NCI-H187 treated with DMSO at 0.1 percent for 48 hours (cell line): Measurements from ENCODE around the gene MUC5B.
A peak's percentile ranks its signal among the peaks of the same experiment; 100 is the strongest.
"Not testable (repeated sequence)": the region's sequence is repeated elsewhere in the genome, so short reads cannot be mapped to it uniquely, and the experiment has no call there.

Experiments used
- DNase-seq: peaks from one replicate; lab custom pipeline; 2025; lab: John Stamatoyannopoulos, UW

Gene MUC5B

GRCh38 chr11:1251236-1251770 lies 28.4 kb downstream of the MUC5B start:
- DNase-seq, result no peak

- DNase-seq, result no peak
These were observed 29.7 kb downstream of the MUC5B start for GRCh38 chr11:1252371-1253102.

- DNase-seq, result no peak
These were observed 30.2 kb downstream of the MUC5B start for GRCh38 chr11:1253103-1253485.

- DNase-seq, result no peak
These were observed 31.3 kb downstream of the MUC5B start for GRCh38 chr11:1254086-1254648.

GRCh38 chr11:1254733-1255132 lies 31.9 kb downstream of the MUC5B start:
- DNase-seq, result no peak

GRCh38 chr11:1255151-1255550 lies 32.3 kb downstream of the MUC5B start:
- no peak for DNase-seq

GRCh38 chr11:1256257-1257045 lies 33.6 kb downstream of the MUC5B start:
- DNase-seq, result no peak

- no peak for DNase-seq
These were observed 34.5 kb downstream of the MUC5B start for GRCh38 chr11:1257366-1257765.

- DNase-seq, result no peak
These were observed 35.0 kb downstream of the MUC5B start for GRCh38 chr11:1257916-1258315.

GRCh38 chr11:1258401-1259075 lies 35.7 kb downstream of the MUC5B start:
- no peak for DNase-seq

- no peak for DNase-seq
These were observed 36.2 kb downstream of the MUC5B start for GRCh38 chr11:1259076-1259461.

GRCh38 chr11:1259561-1259960 lies 36.7 kb downstream of the MUC5B start:
- DNase-seq, result no peak

- no peak for DNase-seq
These were observed 37.2 kb downstream of the MUC5B start for GRCh38 chr11:1260023-1260501.

GRCh38 chr11:1260620-1261019 lies 37.8 kb downstream of the MUC5B start:
- DNase-seq, result no peak

- no peak for DNase-seq
These were observed 38.6 kb downstream of the MUC5B start for GRCh38 chr11:1261241-1262071.

- peak; percentile 47 for DNase-seq
These were observed 39.5 kb downstream of the MUC5B start for GRCh38 chr11:1262172-1263006.

- no peak for DNase-seq
These were observed 40.1 kb downstream of the MUC5B start for GRCh38 chr11:1263010-1263409.

GRCh38 chr11:1264444-1264843 lies 41.6 kb downstream of the MUC5B start:
- not testable (repeated sequence) for DNase-seq

GRCh38 chr11:1265480-1265879 lies 42.6 kb downstream of the MUC5B start:
- not testable (repeated sequence) for DNase-seq

GRCh38 chr11:1266976-1267375 lies 44.1 kb downstream of the MUC5B start:
- not testable (repeated sequence) for DNase-seq
